NCI-H1092 treated with DMSO at 0.1 percent for 48 hours (cell line): ENCODE measurements around the gene PWWP2B.
"Not testable (repeated sequence)": the region's sequence is repeated elsewhere in the genome, so short reads cannot be mapped to it uniquely, and the experiment has no call there.

Experiments
- DNase-seq: peaks from one replicate; lab custom pipeline; 2025; lab: John Stamatoyannopoulos, UW

Gene PWWP2B

DNA sequence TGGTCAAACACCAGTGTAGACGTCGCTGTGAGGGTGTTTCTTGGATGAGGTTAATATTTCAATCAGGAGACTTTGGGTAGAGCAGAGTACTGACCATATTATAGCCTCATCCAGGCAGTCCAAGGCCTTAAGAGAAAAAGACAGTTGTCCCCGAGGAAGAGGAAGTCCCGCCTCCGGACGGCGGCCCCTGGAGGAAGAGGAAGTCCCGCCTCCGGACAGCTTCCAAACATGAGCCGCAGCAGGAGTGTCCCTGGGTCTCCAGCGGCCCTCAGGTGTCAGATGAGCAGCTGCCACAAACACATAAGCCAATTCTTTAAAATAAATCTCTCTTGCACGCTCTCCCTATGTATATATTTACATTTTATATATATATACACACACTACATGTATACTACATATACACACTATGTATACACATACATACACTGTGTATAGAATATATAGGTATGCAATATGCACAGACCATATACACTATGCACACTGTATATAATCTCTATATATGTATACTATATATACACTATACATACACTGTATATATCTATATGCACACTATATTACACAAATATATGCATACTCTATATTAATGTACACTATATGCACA is 37.5 kb downstream of the PWWP2B start:
- no peak for DNase-seq

DNA sequence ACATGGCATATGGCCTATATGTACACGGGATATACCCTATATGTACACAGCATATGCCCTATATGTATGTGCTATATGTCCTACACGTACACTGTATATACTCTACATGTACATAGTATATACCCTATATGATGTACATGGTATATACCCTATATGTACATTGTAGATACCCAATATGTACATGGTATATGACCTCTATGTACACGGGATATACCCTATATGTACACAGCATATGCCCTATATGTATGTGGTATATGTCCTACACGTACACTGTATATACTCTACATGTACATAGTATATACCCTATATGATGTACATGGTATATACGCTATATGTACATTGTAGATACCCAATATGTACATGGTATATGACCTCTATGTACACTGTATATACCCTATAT is 38.3 kb downstream of the PWWP2B start:
- not testable (repeated sequence) for DNase-seq

DNA sequence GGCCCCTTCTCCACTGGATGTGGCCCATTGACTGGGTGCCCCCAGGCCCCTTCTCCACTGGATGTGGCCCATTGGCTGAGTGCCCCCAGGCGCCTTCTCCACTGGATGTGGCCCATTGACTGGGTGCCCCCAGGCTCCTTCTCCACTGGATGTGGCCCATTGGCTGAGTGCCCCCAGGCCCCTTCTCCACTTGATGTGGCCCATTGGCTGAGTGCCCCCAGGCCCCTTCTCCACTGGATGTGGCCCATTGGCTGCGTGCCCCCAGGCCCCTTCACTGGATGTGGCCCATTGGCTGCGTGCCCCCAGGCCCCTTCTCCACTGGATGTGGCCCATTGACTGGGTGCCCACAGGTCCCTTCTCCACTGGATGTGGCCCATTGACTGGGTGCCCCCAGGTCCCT is 39.1 kb downstream of the PWWP2B start:
- not testable (repeated sequence) for DNase-seq

DNA sequence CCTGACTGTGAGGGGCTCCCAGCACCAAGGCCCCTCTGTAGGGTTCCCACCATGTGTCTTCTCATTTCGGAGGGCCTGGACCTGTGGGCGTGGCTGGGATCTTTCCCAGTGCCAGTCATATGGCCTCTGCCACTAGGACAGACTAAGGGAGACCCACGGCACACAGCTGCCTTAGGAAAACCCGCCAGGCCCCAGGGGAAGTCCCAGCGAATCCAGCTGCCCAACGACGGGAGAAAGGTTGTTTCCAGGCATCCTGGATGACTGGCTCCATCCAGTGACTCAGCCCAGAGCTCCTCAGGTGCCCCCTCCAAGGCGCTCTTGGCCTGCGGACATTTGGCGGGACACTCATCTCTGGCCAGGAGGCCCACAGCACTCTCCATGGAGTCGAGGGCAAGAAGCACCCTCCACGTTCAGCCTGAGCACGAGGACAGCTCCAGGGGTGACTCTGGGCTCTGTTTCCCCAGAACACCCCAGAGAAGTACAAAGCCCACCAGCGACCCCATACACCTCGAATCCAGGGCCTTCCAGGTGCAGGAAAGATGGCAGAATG is 39.9 kb downstream of the PWWP2B start:
- DNase-seq, result no peak

DNA sequence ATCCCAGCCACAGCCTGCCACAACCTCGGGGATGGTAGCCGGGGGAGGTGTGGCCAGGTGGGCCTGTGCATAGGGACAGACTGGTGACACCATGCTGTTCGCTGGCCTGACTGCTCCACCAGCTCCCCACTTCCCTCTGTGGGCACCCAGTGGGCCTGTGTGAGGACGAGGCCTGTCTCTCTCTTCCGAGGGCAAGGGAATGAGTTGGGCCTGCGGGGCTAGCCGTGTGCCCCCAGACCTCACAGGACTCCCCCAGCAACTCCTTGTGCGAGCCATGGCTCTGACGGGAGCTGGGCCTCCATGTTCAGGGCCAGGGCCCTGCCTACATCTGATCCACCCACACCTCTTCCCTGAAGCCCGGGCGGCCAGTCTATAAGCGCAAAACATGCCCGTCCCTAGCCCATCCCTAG is 40.5 kb downstream of the PWWP2B start:
- DNase-seq, result no peak

DNA sequence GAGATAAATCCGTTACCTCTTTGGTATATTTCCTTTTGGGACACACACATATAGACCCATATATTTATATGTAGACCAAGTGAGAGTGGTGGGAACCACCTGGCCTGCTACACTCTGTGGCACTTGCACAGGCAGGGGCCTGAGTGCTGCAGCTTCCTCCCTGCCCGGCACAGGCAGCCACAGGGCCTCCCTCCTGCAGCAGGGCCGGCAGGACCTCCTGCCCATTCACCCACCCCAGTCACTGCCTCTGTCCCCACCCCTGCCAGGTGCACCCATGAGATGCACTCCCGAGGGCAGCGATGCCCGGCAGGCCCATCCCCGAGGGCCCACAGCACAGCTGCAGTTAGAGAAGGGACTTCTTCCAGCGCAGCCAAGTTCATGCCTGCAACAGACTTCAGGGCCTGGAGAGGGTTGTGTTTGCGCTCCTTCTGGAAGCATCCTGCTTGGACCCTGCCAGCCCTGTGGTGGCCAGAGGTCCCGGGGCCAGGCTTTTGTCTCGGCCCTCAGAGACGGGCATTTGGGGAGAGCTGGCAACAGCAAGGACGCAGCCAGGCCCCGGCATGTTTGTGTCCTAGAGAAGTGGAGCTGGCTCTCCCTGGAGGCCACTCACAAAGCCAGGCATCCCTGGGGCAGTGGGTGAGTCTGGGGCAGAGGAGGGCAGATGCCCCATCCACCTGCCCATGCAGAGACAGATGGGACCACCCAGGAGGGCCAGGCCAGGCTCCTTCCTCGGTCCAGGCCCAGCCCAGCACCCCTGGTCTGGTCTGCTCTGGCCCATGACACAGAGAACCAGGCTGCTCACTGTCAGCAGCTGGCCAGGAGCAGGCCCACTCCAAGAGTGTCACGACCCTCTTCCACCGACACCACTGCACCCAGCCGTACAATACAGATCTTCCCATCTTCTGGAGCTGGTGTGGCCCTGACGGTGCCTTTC is 41.4 kb downstream of the PWWP2B start:
- DNase-seq, result no peak

DNA sequence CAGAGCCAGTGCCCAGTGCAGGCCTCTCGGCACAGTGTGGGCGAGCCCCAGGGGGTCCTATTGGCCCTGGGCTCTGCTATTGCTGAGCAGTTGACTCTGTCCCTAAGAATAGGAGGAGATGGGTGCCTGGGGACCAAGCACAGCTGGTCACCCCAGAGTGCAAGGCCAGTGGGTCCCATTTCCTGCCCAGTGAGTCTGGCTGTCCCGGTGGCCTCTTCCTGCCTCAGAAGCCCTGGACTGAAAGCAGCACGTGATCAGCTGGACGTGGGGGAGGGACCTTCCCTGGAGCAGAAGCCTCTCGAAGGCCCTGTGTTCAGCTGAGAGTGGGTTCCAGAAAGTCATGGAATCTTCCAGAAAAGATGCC is 42.0 kb downstream of the PWWP2B start:
- DNase-seq, result no peak

DNA sequence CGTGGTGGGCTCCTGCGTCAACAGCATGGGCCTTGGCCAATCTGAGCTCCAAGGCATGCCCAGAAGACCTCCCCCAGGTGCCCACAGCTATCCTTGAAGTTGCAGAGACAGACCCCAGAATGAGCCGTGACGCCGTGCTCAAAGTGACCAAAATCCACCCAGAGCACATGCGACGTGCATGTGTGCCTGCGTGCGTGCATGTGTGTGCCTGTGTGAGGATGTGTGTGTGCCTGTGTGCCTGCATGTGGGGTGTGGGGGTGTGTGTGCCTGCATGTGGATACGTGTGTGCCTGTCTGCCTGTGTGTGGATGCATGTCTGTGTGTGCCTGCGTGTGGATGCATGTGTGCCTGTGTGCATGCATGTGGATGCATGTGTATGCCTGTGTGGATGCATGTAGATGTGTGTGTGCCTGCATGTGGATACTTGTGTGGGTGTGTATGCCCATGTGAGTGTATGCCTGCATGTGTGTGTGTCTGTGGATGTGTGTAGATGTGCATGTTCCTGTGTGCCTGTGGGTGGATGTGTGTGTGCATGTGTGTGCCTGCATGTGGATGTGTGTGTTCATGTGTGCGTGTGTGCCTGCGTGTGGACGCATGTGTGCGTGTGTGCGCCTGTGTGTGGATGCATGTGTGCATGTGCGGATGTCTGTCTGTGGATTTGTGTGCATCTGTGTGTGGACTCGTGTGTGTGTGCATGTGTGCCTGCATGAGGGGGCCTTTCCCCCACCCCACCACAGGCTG is 42.6 kb downstream of the PWWP2B start:
- no peak for DNase-seq

DNA sequence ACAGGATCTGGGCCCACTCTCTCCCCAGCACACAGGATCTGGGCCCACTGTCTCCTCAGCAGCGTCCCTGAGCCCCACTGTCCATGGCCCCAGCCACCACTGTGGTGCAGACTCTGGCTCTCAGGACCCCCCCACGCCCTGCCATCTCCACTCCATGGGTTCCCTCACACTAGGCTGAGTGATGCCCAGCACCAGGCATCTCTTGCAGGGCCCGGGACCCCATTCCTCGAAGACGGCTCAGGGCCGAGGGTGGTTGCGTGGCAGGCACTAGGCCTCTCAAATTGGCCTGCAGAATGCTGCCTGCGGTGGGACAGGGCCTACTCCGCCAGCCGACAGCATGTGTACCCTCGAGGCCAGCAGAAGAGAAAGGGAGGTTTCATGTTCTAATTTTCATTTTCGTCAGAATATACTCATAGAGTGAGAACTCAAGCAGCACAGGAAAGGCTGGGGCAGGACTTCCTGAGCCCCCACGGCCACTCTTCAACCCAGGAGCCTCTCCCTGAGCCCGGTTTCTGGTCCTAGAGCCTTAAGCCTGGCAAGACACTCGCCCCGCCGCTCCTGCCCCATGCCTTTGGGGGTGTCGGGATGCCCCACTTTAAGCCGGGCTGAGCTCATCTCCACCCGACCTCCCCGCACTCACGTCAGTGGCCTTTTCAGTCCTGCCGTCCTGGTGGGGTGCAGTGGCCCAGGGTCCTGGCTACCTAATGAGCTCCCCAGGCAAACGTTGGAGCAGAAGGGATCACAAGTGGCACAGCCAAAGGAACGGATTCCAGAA is 44.0 kb downstream of the PWWP2B start:
- no peak for DNase-seq

DNA sequence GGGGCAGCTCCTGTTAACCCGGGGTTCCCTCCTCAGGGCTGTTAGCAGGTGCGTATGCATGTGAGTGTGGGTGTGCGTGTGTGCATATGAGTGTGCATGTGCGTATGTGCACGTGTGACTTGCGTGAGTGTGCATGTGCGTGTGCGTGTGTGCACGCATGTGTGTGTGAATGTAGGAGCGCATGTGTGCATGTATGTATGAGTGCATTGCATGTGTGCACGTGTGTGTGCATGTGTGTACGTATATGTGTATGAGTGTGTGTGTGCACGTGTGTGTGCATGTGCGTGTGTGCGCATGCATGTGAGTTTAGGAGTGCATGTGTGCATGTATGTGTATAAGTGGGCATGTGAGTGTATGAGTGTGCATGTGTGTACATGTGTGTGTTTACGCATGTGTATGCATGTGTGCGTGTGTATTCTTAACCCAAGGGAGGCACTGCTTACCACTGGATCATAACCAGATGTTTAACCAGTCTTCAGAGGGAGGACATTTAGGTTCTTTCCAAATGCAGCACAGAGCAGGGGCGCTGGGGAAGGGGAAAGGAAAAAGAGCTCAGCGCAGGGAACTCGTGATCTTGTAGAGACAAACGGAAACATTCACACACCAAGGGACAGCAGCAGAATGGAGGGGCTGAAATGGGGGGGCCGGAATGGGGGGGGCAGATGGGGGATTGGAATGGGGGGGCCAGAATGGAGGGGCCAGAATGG is 45.0 kb downstream of the PWWP2B start:
- no peak for DNase-seq

DNA sequence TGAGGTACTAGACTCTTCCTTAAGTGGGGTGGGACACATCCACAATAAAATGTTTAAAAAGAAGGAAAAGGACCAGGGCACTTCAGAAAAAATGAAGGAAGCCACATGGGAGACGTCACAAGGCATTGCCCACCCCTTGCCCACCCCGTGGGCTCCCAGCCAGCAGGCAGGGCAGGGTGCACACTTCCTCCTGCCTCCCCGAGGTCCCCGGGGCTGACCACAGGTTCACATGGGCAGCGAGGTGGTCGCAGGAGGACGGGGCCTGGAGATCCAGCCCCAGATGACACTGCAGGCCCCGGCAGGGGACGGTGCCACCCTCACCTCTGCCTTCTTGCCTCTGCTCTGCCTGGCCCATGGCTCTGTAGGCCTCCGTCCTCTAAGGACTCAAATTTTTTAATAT is 45.6 kb downstream of the PWWP2B start:
- no peak for DNase-seq

DNA sequence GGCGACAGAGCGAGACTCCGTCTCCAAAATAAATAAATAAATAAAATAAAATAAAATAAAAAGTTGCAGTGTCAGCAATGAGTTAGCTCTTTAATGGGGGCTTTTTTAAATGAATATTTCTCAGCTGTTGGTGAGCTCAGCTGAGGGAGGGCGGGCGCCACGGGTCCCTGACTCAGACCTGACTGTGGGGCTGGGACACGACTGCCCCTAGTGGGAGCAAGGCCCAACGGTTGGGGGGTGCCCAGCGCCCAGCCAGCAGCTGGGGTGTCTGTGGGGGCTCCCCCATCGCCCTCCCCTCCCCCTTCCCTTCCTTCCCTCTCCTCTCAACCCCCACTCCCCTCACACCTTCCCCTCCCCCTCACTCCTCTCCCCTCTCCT is 46.6 kb downstream of the PWWP2B start:
- DNase-seq, result no peak

DNA sequence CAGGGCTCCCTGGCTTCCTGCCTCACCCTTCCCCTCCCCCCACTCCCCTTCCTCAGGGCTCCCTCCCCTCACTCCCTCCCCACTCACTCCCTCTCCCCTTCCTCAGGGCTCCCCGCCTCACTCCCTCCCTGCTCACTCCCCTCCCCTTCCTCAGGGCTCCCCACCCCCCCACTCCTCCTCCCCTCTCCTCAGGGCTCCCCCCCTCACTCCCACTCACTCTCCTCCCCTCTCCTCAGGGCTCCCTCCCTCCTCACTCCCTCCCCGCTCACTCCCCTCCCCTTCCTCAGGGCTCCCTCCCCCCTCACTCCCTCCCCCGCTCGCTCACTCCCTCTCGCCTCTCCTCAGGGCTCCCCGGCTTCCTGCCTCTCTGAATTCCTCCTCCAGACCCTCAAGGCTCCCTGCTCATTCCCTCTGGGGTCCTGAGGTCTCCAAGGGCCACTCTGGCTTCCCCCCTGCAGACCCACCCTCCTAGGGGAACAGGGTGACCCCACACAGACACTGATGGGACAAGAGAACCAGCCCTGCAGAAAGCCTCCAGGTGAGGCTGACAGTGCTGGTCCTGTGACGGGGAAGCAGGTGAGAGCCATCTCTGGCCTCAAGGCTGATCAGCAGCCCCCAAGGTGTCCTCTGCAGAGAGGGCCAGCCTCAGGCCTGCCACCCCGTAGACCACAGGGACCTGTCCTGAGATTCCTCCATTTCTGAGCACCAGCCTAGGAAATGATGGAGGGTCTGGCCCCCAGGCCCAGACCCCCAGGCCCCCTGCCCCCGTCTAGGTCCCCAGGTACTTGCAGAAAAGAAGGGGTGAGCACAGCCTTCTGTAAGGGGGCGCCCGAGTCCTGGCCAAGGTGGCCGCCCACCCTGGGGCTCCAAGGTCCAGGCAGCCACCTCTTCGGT is 47.2 kb downstream of the PWWP2B start:
- no peak for DNase-seq

DNA sequence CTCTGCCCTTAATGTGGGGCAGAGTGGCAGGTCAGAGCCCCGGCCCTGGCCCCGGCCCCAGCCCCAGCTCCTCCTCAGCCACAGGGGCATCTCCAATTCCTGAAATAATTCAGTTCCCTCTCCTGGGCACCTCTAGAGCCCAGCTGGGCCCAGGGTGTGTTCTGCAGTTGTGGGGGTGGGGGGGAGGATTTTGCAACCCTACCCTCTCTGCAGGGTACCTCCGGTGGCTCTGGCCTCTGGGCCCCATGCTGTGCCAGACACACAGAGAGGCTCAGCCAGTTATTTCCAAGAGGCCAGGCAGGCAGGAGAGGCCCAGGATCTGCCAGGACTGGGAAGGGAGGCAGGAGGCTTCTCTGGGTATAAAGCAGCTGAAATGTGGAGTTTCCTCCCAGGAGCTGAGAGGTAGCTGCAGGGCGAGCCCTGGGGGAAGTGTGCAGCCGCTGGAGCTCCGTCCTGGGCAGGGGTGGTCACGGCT is 47.9 kb downstream of the PWWP2B start:
- DNase-seq, result peak; percentile 27

DNA sequence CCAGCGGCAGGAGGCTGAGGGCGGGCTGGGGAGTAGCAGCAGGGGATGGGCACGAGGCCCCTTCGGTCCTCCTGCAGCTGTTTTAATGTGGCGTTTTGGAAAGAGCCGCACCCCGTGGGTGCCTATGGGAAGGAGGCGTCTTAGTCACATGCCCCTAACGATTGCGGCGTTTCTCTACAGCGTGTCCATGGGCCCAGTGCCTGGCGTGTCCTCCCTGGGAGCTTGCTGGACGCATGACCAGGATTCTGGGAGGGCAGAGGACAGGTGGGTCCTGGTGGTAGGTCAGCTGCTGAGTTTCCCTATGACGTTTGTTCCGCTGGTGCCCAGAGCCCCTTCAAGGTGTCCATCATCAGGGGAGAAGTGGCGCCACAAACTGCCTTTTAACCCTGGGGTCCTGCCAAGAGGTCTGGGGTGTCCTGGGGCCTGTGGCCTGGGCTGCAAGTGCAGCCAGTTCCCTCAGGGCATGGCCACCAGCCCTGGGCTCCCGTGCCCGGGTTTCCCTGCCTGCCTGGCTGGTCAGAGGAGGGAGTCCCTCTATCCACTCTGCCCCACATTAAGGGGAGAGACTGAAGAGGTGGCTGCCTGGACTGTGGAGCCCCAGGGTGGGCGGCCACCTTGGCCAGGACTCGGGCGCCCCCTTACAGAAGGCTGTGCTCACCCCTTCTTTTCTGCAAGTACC is 48.7 kb downstream of the PWWP2B start:
- DNase-seq, result no peak

DNA sequence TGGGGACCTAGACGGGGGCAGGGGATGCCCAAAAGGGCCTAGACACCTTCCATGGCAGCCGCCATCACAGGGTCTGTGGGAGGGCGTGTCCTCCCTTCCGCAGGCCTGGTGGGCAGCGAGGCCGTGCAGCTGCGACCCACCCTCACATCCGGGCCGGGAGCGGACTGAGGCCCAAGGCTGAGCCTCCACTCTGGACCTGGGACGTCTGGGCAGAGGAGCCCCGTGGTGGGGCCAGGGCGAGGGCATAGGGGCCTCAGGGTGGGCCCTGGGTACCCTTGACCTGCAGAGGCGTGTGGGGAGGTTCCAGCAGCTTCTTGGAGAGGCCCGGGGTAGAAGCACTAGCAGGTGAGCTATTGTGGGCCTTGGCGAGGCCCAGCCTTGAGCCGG is 49.2 kb downstream of the PWWP2B start:
- no peak for DNase-seq

DNA sequence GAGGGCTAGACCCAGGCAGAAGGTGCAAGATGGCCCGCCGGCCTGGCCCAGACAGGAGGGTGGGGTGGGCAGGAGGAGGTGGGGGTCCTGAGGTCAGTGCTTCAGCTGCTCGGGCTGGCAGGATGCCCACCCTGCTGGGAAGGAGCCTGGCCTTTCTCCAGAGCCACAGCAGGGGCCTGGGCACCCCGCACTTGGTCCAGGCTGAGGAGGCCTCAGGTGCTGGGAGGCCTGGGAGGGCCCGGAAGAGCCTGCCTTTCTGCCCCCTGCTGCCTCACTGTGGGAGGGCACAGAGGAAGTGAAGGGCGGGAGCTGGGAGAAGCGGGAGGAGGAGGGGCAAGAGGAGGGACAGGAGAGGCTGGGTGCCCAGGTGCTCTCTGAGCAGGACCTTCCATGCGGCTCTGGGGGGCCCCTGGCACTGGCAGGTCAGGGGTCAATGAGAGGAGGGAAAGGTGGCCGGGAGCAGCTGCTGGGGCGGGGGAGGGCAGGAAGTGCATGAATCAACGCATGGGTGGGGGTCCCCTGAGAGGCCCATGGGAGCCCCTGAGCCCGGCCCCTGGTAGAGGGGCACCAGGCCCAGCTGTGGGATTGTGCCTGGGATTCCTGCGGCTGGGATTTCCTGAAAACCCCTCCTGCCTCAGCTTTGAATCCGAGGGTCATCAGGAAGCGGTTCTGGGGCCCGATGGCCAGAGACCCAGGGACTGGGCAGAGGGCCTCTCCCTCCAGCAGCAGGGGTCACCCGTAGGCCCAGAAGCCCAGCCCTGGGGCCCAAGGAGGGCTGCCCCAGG is 49.9 kb downstream of the PWWP2B start:
- DNase-seq, result peak; percentile 55

DNA sequence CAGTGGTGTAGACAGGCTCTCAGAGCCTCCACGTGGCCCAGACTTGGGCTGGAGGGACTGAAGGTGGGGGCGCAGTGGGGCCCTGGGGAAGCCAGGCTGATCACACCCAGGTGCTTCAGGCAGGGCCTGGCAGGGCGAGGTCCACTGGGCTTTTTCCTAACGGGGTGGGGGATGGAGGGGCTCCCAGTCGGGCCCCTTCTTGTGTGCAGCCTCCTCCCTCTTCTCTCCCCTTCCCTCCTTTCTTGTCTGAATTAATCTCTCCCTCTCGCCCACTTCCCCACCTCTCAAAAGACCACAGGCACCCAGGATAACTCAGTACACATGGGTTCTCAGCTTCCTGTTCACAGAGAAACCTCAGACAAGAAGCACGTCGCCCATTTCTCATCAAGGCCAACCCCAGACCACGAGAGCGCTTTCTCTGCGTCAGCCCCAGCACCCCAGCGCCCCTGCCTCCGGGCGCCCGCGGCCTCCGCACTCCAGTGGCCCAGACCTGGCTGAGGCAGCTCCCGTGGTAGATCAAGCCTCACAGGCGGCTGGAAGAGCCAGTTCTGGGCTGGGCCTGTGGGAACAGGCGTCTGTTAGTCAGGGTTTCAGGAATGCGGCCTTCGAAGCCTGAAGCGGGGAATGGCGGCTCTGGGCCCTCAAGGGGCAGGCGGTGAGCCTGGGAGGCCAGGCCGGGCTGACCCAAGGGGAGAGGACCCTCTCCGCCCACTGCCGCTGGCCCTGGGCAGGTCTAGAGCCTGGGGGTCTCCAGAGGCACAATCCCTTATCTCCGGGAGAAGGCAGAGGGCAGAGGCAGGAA is 50.6 kb downstream of the PWWP2B start:
- no peak for DNase-seq
